OCI-LY7 (cell line): ENCODE measurements around the gene SLC10A7. TPM values are rescaled to one million over a fixed set of nuclear protein-coding genes. Genes with fewer than 3 reads are reported as not detected.

Experiments
- BruUV-seq: library from RNA; stranded (reverse); fragments of 400-500 nt; replicated peaks from 2 replicates; lab custom pipeline; 2021; lab: Mats Ljungman, UMichigan
- CTCF ChIA-PET: fragments of 300-600 bp; sonication (Branson Sonifier 250); formaldehyde crosslinking; loops from one replicate; lab custom pipeline; 2022; ENCODE audit warnings: antibody characterized with exemption; ENCODE audit not compliant: unreplicated experiment; lab: Charles Lee
- POLR2A ChIA-PET: fragments of 300-600 bp; sonication (Branson Sonifier 250); formaldehyde crosslinking; loops from one replicate; lab custom pipeline; 2022; ENCODE audit warnings: antibody characterized with exemption; lab: Charles Lee
- DNase-seq: peaks from one replicate; pipeline ENCODE4 v3.0.0-alpha.2; 2015; ENCODE audit warnings: low spot score
- H2AFZ ChIP-seq: fragments of 200-600 bp; sonication (generic), shearing (Covaris generic); 2 replicates; pipeline ENCODE4 v1.6.1; 2014; ENCODE audit warnings: mild to moderate bottlenecking, antibody characterized with exemption, low read length, moderate library complexity
- H3K27ac ChIP-seq: fragments of 200-600 bp; sonication (generic); 2 replicates; pipeline ENCODE4 v1.5.1; 2014; ENCODE audit warnings: mixed run types, low read depth, mild to moderate bottlenecking, moderate library complexity, low read length, inconsistent platforms; ENCODE audit not compliant: poor library complexity, severe bottlenecking
- H3K36me3 ChIP-seq: fragments of 200-600 bp; sonication (generic); 2 replicates; pipeline ENCODE4 v1.6.1; 2014; ENCODE audit warnings: mild to moderate bottlenecking, antibody characterized with exemption, low read length, moderate library complexity, mixed read lengths; ENCODE audit not compliant: insufficient read depth
- H3K4me1 ChIP-seq: fragments of 200-600 bp; sonication (generic); 2 replicates; pipeline ENCODE4 v1.5.1; 2014; ENCODE audit warnings: mild to moderate bottlenecking, low read length; ENCODE audit not compliant: insufficient read depth, poor library complexity, severe bottlenecking
- H3K4me2 ChIP-seq: fragments of 200-600 bp; sonication (generic); 2 replicates; pipeline ENCODE4 v1.6.1; 2014; ENCODE audit warnings: mild to moderate bottlenecking, low read length
- H3K4me3 ChIP-seq: fragments of 200-600 bp; sonication (generic); 2 replicates; pipeline ENCODE4 v1.5.1; 2014; ENCODE audit warnings: mild to moderate bottlenecking, low read depth, low read length; ENCODE audit not compliant: poor library complexity, severe bottlenecking
- H3K79me2 ChIP-seq: fragments of 200-600 bp; sonication (generic); 2 replicates; pipeline ENCODE4 v1.6.1; 2016; ENCODE audit warnings: low read depth, mild to moderate bottlenecking, low read length, moderate library complexity, mixed read lengths; ENCODE audit not compliant: insufficient read depth
- H3K9me2 ChIP-seq: fragments of 200-600 bp; sonication (generic); 2 replicates; pipeline ENCODE4 v1.6.1; 2016; ENCODE audit warnings: mild to moderate bottlenecking, low read length, mixed read lengths; ENCODE audit not compliant: insufficient read depth
- H3K9me3 ChIP-seq: fragments of 200-600 bp; sonication (generic); 2 replicates; pipeline ENCODE4 v1.6.1; 2014; ENCODE audit warnings: mild to moderate bottlenecking, mixed run types, low read length, mixed read lengths
- H4K20me1 ChIP-seq: fragments of 200-600 bp; sonication (generic); 2 replicates; pipeline ENCODE4 v1.6.1; 2014; ENCODE audit warnings: mild to moderate bottlenecking, antibody characterized with exemption, low read length, moderate library complexity, mixed read lengths; ENCODE audit not compliant: insufficient read depth
- EZH2phosphoT487 ChIP-seq: fragments of 200-600 bp; sonication (generic); IDR thresholded peaks from 2 replicates; pipeline ENCODE4 v1.6.1; 2018; ENCODE audit warnings: low read depth, borderline replicate concordance, mild to moderate bottlenecking, mixed run types, antibody characterized with exemption, low read length, moderate library complexity, mixed read lengths
- intact Hi-C: fragments of 100-400 bp; cut with micrococcal nuclease; formaldehyde crosslinking; loops from one replicate; pipeline ENCODE4 v1.10.0; 2022; ENCODE audit not compliant: unreplicated experiment
- total RNA-seq, 2 experiments: library from RNA; depleted of rRNA in 1 of 2; stranded (reverse); fragments of >200 nt in 1 of 2; shearing (Covaris generic) in 1 of 2; gene quantifications; 2 replicates each; pipeline ENCODE4 v1.2.3, GENCODE V29; 2014 to 2022
- TF ChIP-seq, protein P1 (sequence below): fragments of 200-600 bp; sonication (generic); conservative IDR thresholded peaks from 2 replicates; pipeline ENCODE4 v1.5.1; 2014; ENCODE audit warnings: mild to moderate bottlenecking, antibody characterized with exemption, low read length, moderate library complexity, mixed read lengths

SLC10A7 gene
- total RNA-seq, 2 experiments from 2014 or later: 16.8 to 18.9 TPM

GRCh38 chr4:146437778-146438177 lies 84.0 kb downstream of the SLC10A7 start:
- Histone ChIP-seq H3K9me2 (no peaks in the 10 kb centered on the region), H3K4me3 (no peak overlapping the region), H2AFZ (no peak overlapping the region), H3K4me2 (no peak overlapping the region), H4K20me1 (no peaks in the 10 kb centered on the region; the same call in 1 of the 2 replicates), H3K4me1 (no peaks in the 10 kb centered on the region), H3K36me3 (no peaks in the 10 kb centered on the region), H3K27ac (no peak overlapping the region), H3K79me2 (no peaks in the 10 kb centered on the region), H3K9me3 (no peaks in the 10 kb centered on the region)
- no peak for TF ChIP-seq EZH2phosphoT487
- TF ChIP-seq, protein P1, sequence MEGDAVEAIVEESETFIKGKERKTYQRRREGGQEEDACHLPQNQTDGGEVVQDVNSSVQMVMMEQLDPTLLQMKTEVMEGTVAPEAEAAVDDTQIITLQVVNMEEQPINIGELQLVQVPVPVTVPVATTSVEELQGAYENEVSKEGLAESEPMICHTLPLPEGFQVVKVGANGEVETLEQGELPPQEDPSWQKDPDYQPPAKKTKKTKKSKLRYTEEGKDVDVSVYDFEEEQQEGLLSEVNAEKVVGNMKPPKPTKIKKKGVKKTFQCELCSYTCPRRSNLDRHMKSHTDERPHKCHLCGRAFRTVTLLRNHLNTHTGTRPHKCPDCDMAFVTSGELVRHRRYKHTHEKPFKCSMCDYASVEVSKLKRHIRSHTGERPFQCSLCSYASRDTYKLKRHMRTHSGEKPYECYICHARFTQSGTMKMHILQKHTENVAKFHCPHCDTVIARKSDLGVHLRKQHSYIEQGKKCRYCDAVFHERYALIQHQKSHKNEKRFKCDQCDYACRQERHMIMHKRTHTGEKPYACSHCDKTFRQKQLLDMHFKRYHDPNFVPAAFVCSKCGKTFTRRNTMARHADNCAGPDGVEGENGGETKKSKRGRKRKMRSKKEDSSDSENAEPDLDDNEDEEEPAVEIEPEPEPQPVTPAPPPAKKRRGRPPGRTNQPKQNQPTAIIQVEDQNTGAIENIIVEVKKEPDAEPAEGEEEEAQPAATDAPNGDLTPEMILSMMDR: no peak
- intact Hi-C loops: no loop called here
- DNase-seq: no peak
- no TSS peak for BruUV-seq
- ChIA-PET CTCF (no interaction called here), POLR2A (interaction anchor here (0.7 kb wide), 2 partner anchors 23 to 24 kb away, joined by 3 read pairs; no protein-coding TSS in a partner anchor)

DNA sequence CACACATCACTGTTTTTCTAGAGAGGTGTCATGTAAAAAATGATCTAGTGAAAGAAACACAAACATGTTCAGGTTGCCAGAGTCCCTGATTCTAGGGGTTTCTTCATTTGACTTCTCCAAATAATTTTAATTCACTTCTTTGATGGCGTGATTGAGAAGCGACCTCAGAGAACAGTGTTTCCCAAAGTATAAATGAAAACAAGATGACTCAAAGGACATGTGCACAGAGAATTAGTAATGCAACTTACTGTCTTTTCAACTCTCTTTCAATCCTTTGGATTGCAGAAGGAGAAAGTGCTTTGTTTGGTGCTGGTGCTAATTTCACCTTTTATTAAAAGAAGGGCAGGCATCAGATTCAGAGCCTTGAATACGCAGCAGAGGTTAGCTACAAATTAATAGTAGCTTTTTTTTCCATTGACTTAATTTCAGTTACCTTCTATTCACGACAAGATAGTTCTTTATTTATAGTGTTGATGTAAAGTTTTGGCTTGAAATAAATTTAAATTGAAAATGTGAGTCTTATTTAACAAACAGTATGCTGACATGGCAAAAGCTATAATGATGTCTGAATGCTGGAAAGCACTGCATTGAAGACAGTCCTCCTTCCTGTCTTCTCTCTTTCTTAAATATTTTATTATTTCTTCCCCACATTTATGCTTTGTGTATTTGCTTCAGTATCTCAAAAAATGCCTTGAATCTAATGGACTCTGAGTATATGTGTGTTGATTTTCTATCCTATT lies 85.1 kb downstream of the SLC10A7 start:
- BruUV-seq: no TSS peak
- POLR2A ChIA-PET: interaction anchor here (0.5 to 1.0 kb wide), 3 partner anchors 9 to 326 kb away, joined by 4 read pairs; no protein-coding TSS in a partner anchor
- CTCF ChIA-PET: no interaction called here

More for the DNA sequence above, 85.1 kb downstream of the SLC10A7 start:
- Histone ChIP-seq H3K4me2 (no peak overlapping the region), H3K4me3 (no peak overlapping the region), H3K36me3 (no peaks in the 10 kb centered on the region), H3K9me2 (no peaks in the 10 kb centered on the region), H3K4me1 (no peaks in the 10 kb centered on the region), H3K79me2 (no peaks in the 10 kb centered on the region), H3K9me3 (no peaks in the 10 kb centered on the region), H4K20me1 (no peaks in the 10 kb centered on the region; the same call in 1 of the 2 replicates), H2AFZ (no peak overlapping the region), H3K27ac (no peak overlapping the region)
- TF ChIP-seq, protein P1: no peak
- no peak for TF ChIP-seq EZH2phosphoT487
- no peak for DNase-seq
- intact Hi-C loops: no loop called here
